ENCODE measurements around the gene ACKR2. TPM values are rescaled to one million over a fixed set of nuclear protein-coding genes. Genes with fewer than 3 reads are reported as not detected.

Gene ACKR2
- total RNA-seq, 1 experiment from 2014 or later: 0.61 TPM

DNA sequence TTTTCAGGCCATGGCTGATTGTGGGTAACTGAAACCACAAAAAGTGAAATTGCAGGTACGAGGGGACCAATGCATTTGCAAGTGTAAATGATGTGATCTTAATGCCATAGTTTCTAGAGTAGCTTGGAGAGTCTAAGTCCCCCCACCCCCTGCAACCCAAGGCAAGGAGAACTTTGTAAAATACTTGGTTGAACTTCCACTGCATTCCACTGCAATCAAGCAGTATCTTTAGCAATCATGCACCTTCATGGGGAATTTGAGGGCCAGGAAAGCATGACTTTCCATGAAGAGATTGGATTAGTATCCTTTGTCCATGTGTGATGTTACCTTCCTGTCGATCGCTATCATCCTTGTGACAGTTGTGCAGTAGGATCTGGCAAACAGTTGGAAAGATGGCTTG lies 77.8 kb downstream of the ACKR2 start:
- TF ChIP-seq, protein P1, sequence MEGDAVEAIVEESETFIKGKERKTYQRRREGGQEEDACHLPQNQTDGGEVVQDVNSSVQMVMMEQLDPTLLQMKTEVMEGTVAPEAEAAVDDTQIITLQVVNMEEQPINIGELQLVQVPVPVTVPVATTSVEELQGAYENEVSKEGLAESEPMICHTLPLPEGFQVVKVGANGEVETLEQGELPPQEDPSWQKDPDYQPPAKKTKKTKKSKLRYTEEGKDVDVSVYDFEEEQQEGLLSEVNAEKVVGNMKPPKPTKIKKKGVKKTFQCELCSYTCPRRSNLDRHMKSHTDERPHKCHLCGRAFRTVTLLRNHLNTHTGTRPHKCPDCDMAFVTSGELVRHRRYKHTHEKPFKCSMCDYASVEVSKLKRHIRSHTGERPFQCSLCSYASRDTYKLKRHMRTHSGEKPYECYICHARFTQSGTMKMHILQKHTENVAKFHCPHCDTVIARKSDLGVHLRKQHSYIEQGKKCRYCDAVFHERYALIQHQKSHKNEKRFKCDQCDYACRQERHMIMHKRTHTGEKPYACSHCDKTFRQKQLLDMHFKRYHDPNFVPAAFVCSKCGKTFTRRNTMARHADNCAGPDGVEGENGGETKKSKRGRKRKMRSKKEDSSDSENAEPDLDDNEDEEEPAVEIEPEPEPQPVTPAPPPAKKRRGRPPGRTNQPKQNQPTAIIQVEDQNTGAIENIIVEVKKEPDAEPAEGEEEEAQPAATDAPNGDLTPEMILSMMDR (IDR thresholded peaks at IDR 0.05; ENCODE audit: unreplicated experiment): no peak
- no TSS peak for BruUV-seq (replicated peaks)
- Mint-ChIP-seq H3K27me3 (ENCODE audit: insufficient read depth, unreplicated experiment) (peaks cover 43% of the 10 kb centered on the region), H3K4me1 (ENCODE audit: insufficient read depth, unreplicated experiment) (no peaks in the 10 kb centered on the region), H3K9me3 (ENCODE audit: unreplicated experiment) (no peaks in the 10 kb centered on the region), H3K27ac (ENCODE audit: low read depth, unreplicated experiment) (no peak overlapping the region), H3K4me3 (ENCODE audit: unreplicated experiment) (no peak overlapping the region), H3K36me3 (ENCODE audit: insufficient read depth, unreplicated experiment) (no peaks in the 10 kb centered on the region)
- ChIA-PET CTCF (no interaction called here), POLR2A (interaction anchor here (0.6 kb wide), 1 partner anchor 23 kb away, joined by 3 read pairs; no protein-coding TSS in a partner anchor)
- intact Hi-C loops (cut with micrococcal nuclease): no loop called here
- DNase-seq (ENCODE audit: unreplicated experiment): no peak

DNA sequence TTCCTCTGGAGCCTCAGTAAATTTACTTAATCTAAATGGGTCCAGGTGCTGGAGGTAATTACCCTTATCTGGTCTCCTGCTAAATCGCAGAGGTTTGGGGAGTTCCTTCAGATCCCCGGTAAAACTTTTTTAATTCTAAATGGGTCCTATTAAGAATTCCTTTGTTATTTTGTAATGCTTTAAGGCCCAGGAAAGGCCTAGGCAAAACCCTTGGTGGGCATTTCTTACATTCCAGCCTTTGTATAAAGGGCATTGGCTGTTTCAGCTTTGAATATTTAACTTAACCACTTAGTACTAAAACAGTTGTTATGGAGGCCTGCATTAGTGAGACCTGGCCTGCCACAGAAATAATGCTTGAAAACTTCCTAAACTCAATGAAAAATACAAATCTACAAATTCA lies 81.8 kb downstream of the ACKR2 start:
- POLR2A ChIA-PET: interaction anchor here (0.6 kb wide), 1 partner anchor 345 kb away, joined by 3 read pairs; no protein-coding TSS in a partner anchor
- Mint-ChIP-seq H3K36me3 (ENCODE audit: insufficient read depth, unreplicated experiment) (no peaks in the 10 kb centered on the region), H3K4me3 (ENCODE audit: unreplicated experiment) (no peak overlapping the region), H3K9me3 (ENCODE audit: unreplicated experiment) (no peaks in the 10 kb centered on the region), H3K27ac (ENCODE audit: low read depth, unreplicated experiment) (no peak overlapping the region), H3K4me1 (ENCODE audit: insufficient read depth, unreplicated experiment) (no peaks in the 10 kb centered on the region), H3K27me3 (ENCODE audit: insufficient read depth, unreplicated experiment) (peaks cover 43% of the 10 kb centered on the region)
- BruUV-seq (replicated peaks): no TSS peak
- CTCF ChIA-PET: interaction anchor here (0.9 kb wide), 1 partner anchor 10 kb away, joined by 3 read pairs; no protein-coding TSS in a partner anchor
- TF ChIP-seq, protein P1 (IDR thresholded peaks at IDR 0.05; ENCODE audit: unreplicated experiment): no peak
- DNase-seq (ENCODE audit: unreplicated experiment): no peak
- intact Hi-C loops (cut with micrococcal nuclease): no loop called here

DNA sequence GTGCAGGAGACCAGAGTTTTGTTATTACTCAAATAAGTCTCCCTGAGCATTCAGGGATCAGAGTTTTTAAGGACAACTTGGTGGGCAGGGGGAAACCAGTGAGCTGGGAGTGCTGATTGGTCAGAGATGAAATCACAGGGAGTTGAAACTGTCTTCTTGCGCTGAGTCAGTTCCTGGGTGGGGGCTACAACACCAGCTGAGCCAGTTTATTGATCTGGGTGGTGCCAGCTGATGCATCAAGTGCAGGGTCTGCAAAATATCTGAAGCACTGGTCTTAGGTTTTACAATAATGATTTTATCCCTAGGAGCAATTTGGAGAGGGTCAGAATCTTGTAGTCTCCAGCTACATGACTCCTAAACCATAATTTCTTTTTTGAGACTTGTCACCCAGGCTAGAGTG lies 82.9 kb downstream of the ACKR2 start:
- no peak for DNase-seq (ENCODE audit: unreplicated experiment)
- no TSS peak for BruUV-seq (replicated peaks)
- POLR2A ChIA-PET: no interaction called here
- intact Hi-C loops (cut with micrococcal nuclease): no loop called here
- TF ChIP-seq, protein P1 (IDR thresholded peaks at IDR 0.05; ENCODE audit: unreplicated experiment): no peak
- Mint-ChIP-seq H3K36me3 (ENCODE audit: insufficient read depth, unreplicated experiment) (no peaks in the 10 kb centered on the region), H3K4me1 (ENCODE audit: insufficient read depth, unreplicated experiment) (no peaks in the 10 kb centered on the region), H3K4me3 (ENCODE audit: unreplicated experiment) (no peak overlapping the region), H3K9me3 (ENCODE audit: unreplicated experiment) (no peaks in the 10 kb centered on the region), H3K27me3 (ENCODE audit: insufficient read depth, unreplicated experiment) (peaks cover 37% of the 10 kb centered on the region), H3K27ac (ENCODE audit: low read depth, unreplicated experiment) (no peak overlapping the region)
- CTCF ChIA-PET: interaction anchor here (1.5 to 1.7 kb wide), 2 partner anchors 10 to 69 kb away, joined by 4 read pairs; no protein-coding TSS in a partner anchor

DNA sequence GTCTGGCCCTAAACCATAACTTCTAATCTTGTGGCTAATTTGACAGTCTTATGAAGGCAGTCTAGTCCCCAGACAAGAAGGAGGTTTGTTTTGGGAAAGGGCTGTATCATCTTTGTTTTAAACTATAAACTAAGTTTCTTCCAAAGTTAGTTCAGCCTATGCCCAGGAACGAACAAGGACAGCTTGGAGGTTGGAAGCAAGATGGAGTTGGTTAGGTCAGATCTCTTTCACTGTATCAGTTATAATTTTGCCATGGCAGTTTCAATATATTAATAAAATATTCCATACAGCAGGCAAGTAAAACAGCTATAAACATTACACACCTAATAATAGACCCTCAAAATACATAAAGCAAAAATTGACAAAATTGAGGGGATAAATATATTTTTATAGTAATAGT lies 83.6 kb downstream of the ACKR2 start:
- Mint-ChIP-seq H3K36me3 (ENCODE audit: insufficient read depth, unreplicated experiment) (no peaks in the 10 kb centered on the region), H3K4me3 (ENCODE audit: unreplicated experiment) (no peak overlapping the region), H3K27me3 (ENCODE audit: insufficient read depth, unreplicated experiment) (peaks cover 34% of the 10 kb centered on the region), H3K9me3 (ENCODE audit: unreplicated experiment) (no peaks in the 10 kb centered on the region), H3K27ac (ENCODE audit: low read depth, unreplicated experiment) (no peak overlapping the region), H3K4me1 (ENCODE audit: insufficient read depth, unreplicated experiment) (no peaks in the 10 kb centered on the region)
- TF ChIP-seq, protein P1 (IDR thresholded peaks at IDR 0.05; ENCODE audit: unreplicated experiment): no peak
- intact Hi-C loops (cut with micrococcal nuclease): no loop called here
- DNase-seq (ENCODE audit: unreplicated experiment): no peak
- ChIA-PET CTCF (interaction anchor here (1.5 to 1.7 kb wide), 2 partner anchors 11 to 69 kb away, joined by 4 read pairs; no protein-coding TSS in a partner anchor), POLR2A (interaction anchor here (1.0 kb wide), 1 partner anchor 10 kb away, joined by 3 read pairs; no protein-coding TSS in a partner anchor)
- no TSS peak for BruUV-seq (replicated peaks)

Measured in MCF 10A (cell line).